HG02943 (cell line): ENCODE measurements around the gene PIK3C2G.
"Not testable (repeated sequence)": the region's sequence is repeated elsewhere in the genome, so short reads cannot be mapped to it uniquely, and the experiment has no call there.

Source experiments
- ATAC-seq: cut with Tn5 transposase; IDR thresholded peaks from one replicate; pipeline ENCODE4 v1.9.1; 2021; ENCODE audit warnings: mild to moderate bottlenecking, low read depth, moderate library complexity; ENCODE audit not compliant: unreplicated experiment

The PIK3C2G gene

DNA sequence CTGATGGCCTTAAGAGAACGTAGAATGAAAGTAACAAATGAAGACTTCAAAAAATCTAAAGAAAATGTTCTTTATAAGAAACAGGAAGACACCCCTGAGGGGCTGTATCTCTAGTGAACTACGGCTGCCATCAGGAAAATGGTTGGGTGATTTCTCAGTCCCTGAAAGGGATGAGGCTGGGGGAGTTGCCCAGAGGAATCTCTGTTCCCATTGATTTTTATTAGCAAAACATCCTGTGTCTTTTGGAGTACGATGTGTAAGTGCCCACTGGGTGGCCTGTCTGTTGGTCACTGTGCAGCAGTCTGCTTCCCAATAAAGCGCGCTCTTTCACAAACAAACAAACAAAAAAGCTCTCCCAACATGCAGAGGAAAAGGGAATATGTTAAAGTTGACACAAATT, 432.7 kb downstream of the PIK3C2G start:
- ATAC-seq, result not testable (repeated sequence)

DNA sequence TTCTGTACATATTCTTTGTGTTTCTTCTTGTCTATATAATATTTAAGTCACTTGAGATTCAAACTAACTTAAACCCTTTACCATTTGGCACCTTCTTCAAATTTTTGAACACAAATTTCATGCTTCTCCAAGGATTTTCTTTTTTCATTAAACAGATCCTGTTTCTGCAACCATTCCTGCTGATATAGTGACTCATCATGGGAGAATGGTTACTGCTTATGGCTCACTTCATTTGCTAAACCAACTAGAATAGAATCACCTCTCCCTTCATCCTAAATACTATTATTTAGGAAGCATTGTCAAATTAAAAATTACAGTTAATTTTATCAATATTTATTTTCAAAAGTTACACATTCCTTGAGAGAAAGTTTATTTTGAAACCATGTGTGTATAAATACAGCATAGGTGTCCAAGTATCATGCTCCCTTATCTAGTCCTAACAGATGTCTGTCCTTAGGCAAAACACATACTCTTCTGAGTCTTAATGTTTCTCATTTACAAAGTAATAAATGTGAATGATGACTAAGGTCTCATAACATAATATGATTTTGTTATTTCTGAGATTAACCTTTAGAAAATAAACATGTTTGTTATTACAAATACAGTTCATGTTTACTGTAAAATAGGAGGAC, 435.8 kb downstream of the PIK3C2G start:
- no peak for ATAC-seq
